GM08714 (cell line): ENCODE data around the gene SELENOP.
"Not testable (repeated sequence)": the region's sequence is repeated elsewhere in the genome, so short reads cannot be mapped to it uniquely, and the experiment has no call there.

Source experiments
- H3K4me3 ChIP-seq: fragments of 200-500 bp; sonication (Bioruptor generic); 2 replicates; pipeline ENCODE4 v1.5.1; 2014; ENCODE audit warnings: mild to moderate bottlenecking, low read length, inconsistent platforms
- ZNF274 ChIP-seq: IDR thresholded peaks from 2 replicates; pipeline ENCODE4 v1.6.1; 2012; ENCODE audit warnings: mild to moderate bottlenecking, low read depth, low read length

SELENOP gene

DNA sequence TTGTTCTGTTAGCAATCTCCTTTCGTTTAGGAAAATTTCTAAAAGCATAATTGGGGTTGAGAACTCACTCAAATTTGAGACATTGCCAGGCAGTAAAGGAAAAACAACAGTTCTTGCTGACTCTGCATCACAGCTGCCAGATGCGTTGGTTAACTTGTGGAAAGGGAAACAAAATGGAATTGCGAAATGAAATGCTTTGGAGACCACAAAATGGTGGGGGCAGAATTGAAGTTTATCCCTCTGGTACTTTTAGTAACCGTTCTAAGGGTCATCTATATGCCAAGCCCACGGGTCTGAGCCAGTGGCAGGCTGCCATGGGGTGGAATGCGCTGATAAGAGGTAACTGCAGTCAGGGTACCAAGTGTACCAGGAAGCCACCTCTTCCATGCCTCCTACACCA is 28.6 kb upstream of the SELENOP start:
- H3K4me3 ChIP-seq: no peak overlapping the region
- no peak for TF ChIP-seq ZNF274

DNA sequence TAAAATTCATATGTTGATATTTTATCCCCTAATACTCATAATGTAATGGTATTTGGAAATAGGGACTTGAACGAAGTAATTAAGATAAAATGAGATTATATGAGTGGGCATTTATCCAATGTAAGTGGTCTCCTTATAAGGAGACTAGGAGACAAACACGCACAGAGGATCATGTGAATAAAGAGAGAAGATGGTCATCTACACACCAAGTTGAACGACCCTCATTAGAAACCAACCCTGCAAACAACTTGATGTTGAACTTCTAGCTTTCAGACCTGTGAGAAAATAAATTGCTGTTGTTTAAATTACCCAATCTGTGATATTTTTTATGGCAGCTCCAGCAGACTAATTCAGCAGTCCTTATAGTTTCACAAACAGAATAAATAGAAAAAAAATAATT is 27.5 kb upstream of the SELENOP start:
- H3K4me3 ChIP-seq: no peak overlapping the region

DNA sequence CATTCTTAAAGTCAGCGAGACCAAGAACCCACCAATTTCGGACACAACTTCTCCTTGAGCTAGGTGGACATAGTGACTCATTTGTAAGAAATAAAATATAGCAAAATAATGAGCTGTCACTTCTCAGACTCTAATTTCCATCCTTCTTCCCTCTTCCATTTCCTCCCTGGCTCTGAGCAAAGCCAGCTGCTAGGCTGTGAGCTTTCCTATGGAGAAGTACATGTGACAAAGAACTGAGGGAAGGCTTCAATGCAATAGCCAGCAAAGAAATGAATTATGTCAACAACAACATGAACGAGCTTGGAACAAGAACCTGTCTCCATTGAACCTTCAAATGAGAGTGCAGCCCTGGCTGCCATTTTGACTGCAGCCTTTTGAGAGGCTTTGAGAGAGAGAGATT is 25.9 kb upstream of the SELENOP start:
- no peak overlapping the region for H3K4me3 ChIP-seq
- TF ChIP-seq ZNF274: no peak

More for the DNA sequence above, 27.5 kb upstream of the SELENOP start:
- no peak for TF ChIP-seq ZNF274

DNA sequence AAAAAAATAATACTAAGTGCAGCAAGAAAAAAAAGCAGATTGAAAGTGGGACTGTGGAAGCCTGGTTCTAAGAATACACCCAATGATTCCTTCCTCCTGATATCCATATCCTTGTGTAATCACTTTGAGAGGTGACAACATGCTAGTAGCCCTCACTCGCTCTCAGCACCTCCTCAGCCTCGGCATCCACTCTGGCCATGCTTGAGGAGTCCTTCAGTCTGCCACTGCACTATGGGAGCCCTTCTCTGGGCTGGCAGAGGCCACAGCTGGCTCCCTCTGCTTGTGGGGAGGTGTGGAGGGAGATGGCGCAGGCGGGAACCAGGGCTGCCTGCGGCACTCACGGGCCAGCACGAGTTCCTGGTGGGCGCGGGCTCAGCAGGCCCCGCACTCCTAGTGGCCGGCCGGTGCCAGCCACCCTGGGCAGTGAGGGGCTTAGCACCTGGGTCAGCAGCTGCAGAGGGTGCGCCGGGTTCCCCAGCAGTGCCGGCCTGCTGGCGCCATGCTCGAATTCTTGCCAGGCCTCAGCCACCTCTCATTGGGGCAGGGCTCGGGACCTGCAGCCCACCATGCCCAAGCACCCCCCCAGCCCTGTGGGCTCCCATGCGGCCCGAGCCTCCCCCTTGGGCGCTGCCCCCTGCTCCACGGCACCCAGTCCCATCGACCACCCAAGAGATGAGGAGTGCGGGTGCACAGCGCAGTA is 24.5 kb upstream of the SELENOP start:
- H3K4me3 ChIP-seq: no peak overlapping the region
- TF ChIP-seq ZNF274: no peak

DNA sequence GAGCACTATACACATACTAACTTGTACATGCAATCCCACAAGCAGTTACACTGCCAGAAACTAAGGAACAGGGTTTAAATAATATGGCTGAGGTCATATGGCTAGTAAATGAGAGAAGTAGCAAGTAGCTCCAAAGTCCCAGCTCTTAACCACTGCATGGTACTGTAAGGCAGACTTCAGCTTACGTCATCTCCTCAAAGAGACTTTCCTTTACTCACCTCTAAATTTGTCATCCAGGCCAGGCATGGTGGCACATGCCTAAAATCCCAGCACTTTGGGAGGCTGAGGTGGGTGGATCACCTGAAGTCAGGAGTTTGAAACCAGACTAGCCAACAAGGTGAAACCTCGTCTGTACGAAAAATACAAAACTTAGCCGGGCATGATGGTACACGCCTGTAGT is 20.4 kb upstream of the SELENOP start:
- no peak for TF ChIP-seq ZNF274

DNA sequence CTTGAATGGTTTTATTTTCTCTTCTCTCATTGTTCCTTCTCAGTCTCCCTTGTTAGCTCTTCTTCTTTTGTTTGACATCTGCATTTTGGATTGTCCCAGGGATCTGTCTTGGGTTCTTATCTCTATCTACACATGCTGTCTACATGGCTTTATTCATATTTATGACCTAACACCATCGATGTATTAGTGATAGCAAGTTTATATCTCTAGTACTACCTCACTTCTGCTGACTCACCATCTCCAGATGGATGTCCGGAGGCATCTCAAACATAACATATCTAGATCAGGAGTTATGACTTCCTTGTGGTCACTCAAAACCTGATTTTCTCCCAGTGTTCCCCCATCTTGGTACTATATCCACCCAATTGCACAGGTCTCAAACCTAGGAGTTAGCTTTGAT is 19.2 kb upstream of the SELENOP start:
- TF ChIP-seq ZNF274: no peak
- H3K4me3 ChIP-seq: no peak overlapping the region

More for the DNA sequence above, 20.4 kb upstream of the SELENOP start:
- H3K4me3 ChIP-seq: no peak overlapping the region

DNA sequence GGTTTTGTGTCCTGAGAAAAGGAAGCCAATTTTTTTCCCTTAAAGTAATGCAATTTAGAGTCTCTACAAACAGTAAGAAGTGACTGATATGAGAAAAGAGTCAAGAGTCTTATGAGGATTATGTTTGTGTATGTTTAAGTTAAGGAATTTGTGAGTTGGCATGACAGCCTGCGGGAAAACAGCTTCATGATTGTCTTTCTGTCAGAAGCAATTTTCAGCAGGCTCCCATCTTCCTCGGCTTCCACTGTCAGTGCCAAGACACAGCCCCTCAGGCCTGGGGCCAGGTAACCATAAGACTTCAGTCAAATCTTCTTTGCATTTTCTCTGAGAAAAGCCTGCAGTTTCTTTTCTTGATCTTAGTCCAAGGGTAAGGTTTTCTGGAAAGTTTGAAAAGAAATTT is 17.0 kb upstream of the SELENOP start:
- no peak overlapping the region for H3K4me3 ChIP-seq
- no peak for TF ChIP-seq ZNF274

DNA sequence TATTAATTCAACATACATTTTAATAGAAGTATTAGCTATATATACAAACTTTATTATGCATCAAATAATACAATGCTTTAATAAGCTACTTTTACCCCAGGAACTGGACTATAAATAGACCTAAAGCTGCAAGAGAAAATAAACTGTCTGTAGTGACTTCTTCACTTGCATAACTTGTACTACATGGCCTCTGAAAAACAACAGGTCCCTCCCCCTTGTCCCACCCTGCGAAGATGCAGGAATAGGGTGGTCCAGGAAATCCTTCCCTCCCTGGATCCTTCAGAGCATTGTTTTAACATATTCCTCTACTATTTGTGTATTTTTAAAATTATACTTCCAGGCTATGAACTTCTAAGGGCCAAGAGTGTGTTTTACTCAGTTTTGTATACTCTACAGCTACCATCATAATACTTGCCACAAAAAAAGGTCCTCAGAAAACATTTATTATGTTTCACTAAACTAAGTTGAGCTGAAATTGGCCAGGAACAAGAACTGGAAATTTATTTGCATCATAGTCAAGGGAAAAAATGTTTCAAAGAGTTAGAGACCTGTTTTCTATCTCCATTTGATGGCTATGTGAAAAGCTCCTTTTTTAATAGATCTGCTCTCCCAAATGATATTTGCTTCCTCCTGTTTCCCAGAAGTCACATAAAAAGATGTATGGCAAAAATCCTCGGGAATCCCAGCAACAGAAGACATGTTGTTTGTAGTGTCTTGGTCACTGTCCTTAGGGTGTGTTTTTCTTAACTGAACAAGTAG is 15.2 kb upstream of the SELENOP start:
- no peak for TF ChIP-seq ZNF274
- no peak overlapping the region for H3K4me3 ChIP-seq

DNA sequence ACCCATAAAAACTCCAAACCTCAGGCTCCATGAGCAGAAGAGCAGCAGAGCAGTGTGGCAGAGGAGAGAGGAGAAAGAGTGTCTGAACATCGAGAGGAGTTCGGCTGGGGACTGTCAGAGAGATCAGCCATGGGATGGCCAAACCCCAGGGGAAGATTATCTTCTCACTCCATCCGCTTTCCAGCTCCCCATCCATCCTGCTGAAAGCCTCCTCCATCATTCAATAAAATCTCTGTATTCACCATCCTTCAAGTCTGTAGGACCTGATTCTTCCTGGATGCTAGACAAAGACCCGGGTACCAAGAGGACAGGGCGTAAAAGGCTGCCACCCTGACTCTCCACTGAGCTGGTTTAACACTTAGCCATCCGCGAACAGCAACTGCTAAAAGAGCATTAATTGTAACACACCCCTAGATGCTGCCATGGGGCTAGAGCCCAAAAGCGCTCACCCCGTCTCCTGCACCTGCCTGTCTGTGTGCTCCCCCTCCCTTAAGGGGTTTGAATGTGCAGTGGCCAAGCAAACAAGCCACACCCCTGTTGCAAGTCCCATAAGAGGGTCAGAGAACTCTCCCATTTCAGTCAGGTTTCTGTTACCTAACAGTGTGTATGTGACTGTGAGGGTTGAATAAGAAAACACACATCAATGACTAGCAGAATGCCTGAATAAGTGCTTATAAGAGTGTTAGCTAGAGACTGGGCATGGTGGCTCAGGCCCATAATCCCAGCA is 13.9 kb upstream of the SELENOP start:
- no peak for TF ChIP-seq ZNF274
- H3K4me3 ChIP-seq: no peak overlapping the region

DNA sequence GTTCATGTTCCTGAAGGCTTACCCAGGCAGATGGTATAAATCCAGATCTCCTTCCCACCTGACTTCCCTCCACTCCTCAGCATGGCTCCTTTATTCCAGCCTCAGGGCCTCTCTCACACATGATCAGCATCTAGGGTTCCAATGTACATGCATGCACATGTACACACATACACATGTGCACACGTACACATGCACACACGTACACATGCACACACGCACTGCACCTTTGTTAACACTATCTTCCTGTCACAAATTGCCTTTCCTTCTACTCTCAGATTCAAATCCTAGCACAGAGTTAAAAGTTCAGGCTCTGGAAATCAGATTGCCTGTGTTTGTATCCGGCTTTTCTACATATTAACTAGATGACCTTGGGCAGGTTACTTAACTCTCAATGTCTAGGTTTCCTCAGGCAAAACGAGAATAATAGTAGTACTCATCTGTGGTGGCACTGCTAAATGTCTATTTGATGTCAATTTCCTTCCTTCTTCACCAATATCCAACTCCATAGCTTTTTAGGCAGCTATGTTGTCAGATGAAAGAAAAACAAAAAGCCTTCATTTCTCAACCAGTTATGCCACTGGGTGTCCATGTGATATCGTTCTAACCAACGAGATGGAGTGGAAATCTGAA is 12.8 kb upstream of the SELENOP start:
- no peak overlapping the region for H3K4me3 ChIP-seq
- no peak for TF ChIP-seq ZNF274

DNA sequence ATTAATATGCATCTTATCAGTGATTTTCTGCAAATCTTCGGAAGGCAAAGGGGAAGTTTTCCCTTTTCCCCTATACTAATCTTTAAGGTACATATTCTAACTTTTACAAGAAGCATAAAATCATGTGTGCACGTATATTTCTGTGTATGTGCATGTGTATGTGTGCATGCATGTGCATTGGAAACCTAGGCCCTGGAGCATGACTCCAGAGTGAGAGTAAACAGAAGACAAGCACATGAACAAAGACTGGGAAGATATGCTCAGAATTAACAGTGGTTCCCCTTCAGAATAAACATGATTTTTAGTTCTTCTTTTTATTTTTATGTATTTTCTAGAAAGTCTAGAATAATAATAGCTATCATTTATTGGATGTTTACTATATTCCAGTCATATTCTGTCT is 10.9 kb upstream of the SELENOP start:
- H3K4me3 ChIP-seq: no peak overlapping the region
- no peak for TF ChIP-seq ZNF274

DNA sequence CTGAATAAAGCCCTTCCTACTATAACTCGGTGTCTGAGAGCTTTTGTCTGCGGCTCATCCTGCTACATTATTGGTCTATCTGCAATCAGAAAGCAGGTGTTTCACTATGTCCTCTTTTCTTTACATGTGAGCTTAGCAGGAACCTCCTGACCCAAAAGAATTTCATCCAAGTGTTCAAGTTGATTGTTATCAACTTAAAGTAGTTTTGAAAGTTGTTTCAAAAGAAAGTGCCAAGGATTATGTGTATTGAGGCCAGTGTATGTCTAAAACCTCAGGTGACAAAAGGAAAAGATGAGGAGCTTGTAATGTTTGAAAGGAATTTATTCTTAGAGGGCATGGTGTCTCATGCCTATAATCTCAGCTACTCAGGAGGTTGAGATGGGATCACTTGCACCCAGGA is 8.1 kb upstream of the SELENOP start:
- H3K4me3 ChIP-seq: no peak overlapping the region
- no peak for TF ChIP-seq ZNF274

DNA sequence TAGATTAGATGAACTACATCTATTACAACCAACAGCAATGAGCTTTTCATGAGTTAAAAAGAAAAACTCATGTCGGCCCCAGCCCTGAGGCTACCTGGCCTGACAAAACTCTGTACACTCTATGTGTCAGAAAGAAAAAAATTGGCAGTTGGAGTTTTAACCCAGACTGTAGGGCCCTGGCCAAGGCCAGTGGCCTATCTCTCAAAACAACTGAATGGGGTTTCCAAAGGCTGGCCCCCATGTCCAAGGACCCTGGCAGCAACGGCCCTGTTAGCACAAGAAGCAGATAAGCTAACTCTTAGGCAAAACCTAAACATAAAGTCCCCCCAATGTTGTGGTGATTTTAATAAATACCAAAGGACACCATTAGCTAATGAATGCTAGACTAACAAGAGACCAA is 4.9 kb upstream of the SELENOP start:
- not testable (repeated sequence) for H3K4me3 ChIP-seq

DNA sequence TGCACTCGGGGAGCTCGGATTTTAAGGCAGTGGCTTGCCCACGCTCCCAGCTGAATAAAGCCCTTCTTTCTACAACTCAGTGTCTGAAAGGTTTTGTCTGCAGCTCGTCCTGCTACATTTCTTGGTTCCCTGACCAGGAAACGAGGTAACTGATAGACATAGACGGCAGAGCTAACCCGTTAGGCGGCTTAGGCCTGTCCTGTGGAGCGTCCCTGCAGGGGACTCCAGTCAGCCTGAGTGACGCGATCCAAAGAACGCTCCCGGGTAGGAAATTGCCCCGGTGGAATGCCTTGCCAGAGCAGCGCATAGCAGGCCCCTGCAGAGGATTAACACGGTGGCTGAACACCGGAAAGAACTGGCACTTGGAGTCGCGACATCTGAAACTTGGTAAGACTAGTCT is 1.8 kb upstream of the SELENOP start:
- H3K4me3 ChIP-seq: no peak overlapping the region
- TF ChIP-seq ZNF274: no peak
